ENCODE measurements around the gene HEXIM2. TPM values are rescaled to one million over a fixed set of nuclear protein-coding genes. Genes with fewer than 3 reads are reported as not detected.

HEXIM2 gene
- total and polyA plus RNA-seq, 2 of the 13 experiments (the other 11 are each of a cell fraction or from before 2014, with no cell fraction given), result 27.1 to 32.4 TPM

DNA sequence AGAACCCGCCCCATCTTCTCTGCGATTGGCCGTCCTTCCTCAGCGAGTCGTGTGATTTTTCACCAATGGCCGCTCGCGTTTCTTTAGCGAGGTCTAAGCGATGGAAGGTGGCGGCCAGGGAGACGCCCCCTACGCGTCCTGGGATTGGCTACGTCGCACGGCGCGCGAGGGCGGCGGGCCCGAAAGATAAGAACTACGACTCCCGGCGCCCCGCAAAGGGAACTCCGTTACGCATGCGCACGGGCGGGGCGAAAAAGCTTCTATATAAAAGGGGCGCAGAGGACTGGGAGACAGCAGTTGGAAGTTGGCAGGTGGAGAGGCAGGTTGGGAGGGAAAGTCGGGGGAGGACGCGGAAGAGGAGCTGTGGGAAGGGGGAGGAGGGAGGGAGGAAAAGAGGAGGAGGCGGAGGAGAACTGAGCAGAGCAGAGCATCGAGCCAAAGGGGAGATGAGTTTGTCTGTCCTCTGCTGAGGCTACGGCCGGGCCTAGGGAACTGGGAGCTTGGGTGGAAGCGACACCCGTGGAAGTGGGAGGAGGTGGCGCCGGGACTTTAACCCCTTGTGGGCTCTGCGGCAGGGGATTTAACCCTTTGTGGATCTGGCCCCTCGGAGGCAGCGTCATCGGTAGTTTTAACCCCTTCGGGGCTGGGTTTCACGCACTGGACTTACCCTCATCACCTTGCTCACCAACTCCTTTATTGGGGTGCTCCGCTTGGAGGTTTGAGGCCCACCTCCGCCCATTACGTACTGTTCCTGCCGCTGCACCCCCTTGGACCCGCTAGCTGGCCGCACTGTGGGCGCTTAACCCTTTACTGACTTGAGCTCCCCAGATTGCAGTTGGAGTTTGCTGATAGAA lies 13.3 kb upstream of the HEXIM2 start, which contains the start of gene HEXIM1 (continued):
- TF ChIP-seq U2AF2 (IDR thresholded peaks at IDR 0.05; ENCODE audit: low read depth, low read length) (0 out of 2 replicates have a peak, but pooled peaks have one; percentile 5), FOXJ3 (CRISPR knock-in tag; IDR thresholded peaks at IDR 0.05; ENCODE audit: borderline replicate concordance) (no peak), ZNF446 (CRISPR knock-in tag; IDR thresholded peaks at IDR 0.05) (no peak; the same call in 1 of the 2 replicates), FOXC1 (CRISPR knock-in tag; IDR thresholded peaks at IDR 0.05; ENCODE audit: borderline replicate concordance) (peak; percentile 71; the same call in 1 of the 2 replicates), ZBTB20 (CRISPR knock-in tag; IDR thresholded peaks at IDR 0.05; ENCODE audit: borderline replicate concordance, low read depth) (peak; percentile 65; the same call in 1 of the 2 replicates), CENPT (CRISPR knock-in tag; IDR thresholded peaks at IDR 0.05; ENCODE audit: low read depth) (no peak), ZIK1 (CRISPR knock-in tag; IDR thresholded peaks at IDR 0.05; ENCODE audit: borderline replicate concordance, low read depth) (no peak), ZNF780A (CRISPR knock-in tag; IDR thresholded peaks at IDR 0.05) (peak; percentile 80; the same call in 1 of the 2 replicates), ZNF280B (CRISPR knock-in tag; IDR thresholded peaks at IDR 0.05; ENCODE audit: borderline replicate concordance) (peak; percentile 97), HNRNPK (IDR thresholded peaks at IDR 0.05; ENCODE audit: low read depth, low read length, poor library complexity, severe bottlenecking) (peak; percentile 98), IKZF4 (CRISPR knock-in tag; IDR thresholded peaks at IDR 0.05; ENCODE audit: borderline replicate concordance, low read depth, not compliant biosample characterization) (no peak), ZNF235 (CRISPR knock-in tag; IDR thresholded peaks at IDR 0.05; ENCODE audit: borderline replicate concordance) (peak; percentile 68; the same call in 1 of the 2 replicates), ZNF333 (CRISPR knock-in tag; IDR thresholded peaks at IDR 0.05; ENCODE audit: borderline replicate concordance) (peak; percentile 40; the same call in 1 of the 2 replicates), ADNP (CRISPR knock-in tag; IDR thresholded peaks at IDR 0.05) (no peak), ZNF33B (CRISPR knock-in tag; IDR thresholded peaks at IDR 0.05) (peak; percentile 91), ZKSCAN8 (CRISPR knock-in tag; IDR thresholded peaks at IDR 0.05; ENCODE audit: borderline replicate concordance) (peak; percentile 77)
- TF ChIP-seq, protein P1, sequence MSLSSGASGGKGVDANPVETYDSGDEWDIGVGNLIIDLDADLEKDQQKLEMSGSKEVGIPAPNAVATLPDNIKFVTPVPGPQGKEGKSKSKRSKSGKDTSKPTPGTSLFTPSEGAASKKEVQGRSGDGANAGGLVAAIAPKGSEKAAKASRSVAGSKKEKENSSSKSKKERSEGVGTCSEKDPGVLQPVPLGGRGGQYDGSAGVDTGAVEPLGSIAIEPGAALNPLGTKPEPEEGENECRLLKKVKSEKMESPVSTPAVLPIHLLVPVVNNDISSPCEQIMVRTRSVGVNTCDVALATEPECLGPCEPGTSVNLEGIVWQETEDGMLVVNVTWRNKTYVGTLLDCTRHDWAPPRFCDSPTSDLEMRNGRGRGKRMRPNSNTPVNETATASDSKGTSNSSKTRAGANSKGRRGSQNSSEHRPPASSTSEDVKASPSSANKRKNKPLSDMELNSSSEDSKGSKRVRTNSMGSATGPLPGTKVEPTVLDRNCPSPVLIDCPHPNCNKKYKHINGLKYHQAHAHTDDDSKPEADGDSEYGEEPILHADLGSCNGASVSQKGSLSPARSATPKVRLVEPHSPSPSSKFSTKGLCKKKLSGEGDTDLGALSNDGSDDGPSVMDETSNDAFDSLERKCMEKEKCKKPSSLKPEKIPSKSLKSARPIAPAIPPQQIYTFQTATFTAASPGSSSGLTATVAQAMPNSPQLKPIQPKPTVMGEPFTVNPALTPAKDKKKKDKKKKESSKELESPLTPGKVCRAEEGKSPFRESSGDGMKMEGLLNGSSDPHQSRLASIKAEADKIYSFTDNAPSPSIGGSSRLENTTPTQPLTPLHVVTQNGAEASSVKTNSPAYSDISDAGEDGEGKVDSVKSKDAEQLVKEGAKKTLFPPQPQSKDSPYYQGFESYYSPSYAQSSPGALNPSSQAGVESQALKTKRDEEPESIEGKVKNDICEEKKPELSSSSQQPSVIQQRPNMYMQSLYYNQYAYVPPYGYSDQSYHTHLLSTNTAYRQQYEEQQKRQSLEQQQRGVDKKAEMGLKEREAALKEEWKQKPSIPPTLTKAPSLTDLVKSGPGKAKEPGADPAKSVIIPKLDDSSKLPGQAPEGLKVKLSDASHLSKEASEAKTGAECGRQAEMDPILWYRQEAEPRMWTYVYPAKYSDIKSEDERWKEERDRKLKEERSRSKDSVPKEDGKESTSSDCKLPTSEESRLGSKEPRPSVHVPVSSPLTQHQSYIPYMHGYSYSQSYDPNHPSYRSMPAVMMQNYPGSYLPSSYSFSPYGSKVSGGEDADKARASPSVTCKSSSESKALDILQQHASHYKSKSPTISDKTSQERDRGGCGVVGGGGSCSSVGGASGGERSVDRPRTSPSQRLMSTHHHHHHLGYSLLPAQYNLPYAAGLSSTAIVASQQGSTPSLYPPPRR (CRISPR knock-in tag; IDR thresholded peaks at IDR 0.05; ENCODE audit: borderline replicate concordance), result peak; percentile 52
